Epithelial cell of esophagus (primary cell): ENCODE data around the gene CIDEB.
A peak's percentile ranks its signal among the peaks of the same experiment; 100 is the strongest.

Experiments used
- DNase-seq: peaks from one replicate; pipeline ENCODE4 v3.0.0; 2010; ENCODE audit warnings: low read depth
- H3K4me3 ChIP-seq: 2 replicates; pipeline ENCODE4 v1.5.1; 2011; ENCODE audit warnings: mild to moderate bottlenecking, low read length, control low read depth
- CTCF ChIP-seq: IDR thresholded peaks from 2 replicates; pipeline ENCODE4 v1.5.1; 2011; ENCODE audit warnings: low read depth, mild to moderate bottlenecking, low read length, control low read depth, inconsistent platforms; ENCODE audit not compliant: insufficient read depth; ENCODE audit errors: missing control alignments

Gene CIDEB

GRCh38 chr14:24312736-24313507, 5.1 kb upstream of the CIDEB start:
- no peak for TF ChIP-seq CTCF
- no peak for DNase-seq
- H3K4me3 ChIP-seq: no peak overlapping the region

GRCh38 chr14:24311837-24312615, 4.2 kb upstream of the CIDEB start:
- peak; percentile 18 for TF ChIP-seq CTCF
- H3K4me3 ChIP-seq: peak overlapping the region; percentile 57
- peak; percentile 70 for DNase-seq

GRCh38 chr14:24310646-24311604, 3.1 kb upstream of the CIDEB start, which contains the start of gene LTB4R:
TSS of gene LTB4R (plus strand) at chr14:24311502. CDS start at chr14:24315652, 4,150 bp downstream.
- TF ChIP-seq CTCF: no peak
- DNase-seq: peak; percentile 70
- peak within 1 kb of the TSS; percentile 57 for H3K4me3 ChIP-seq

GRCh38 chr14:24310265-24310645, 2.5 kb upstream of the CIDEB start:
- DNase-seq: no peak
- peak overlapping the region; percentile 57 for H3K4me3 ChIP-seq
- TF ChIP-seq CTCF: no peak

- TF ChIP-seq CTCF: peak; percentile 32
- H3K4me3 ChIP-seq: peak within 1 kb of the TSS; percentile 57
- DNase-seq: peak; percentile 92
These were observed 1.9 kb upstream of the CIDEB start, which contains the start of gene LTB4R2 for GRCh38 chr14:24309538-24310264. TSS of gene LTB4R2 (plus strand) at chr14:24310140. CDS start at chr14:24310665, 525 bp downstream.

GRCh38 chr14:24308342-24309124, 756 bp upstream of the CIDEB start:
- no peak for TF ChIP-seq CTCF
- H3K4me3 ChIP-seq: no peak overlapping the region
- no peak for DNase-seq
